ENCODE data around the gene NENF. TPM values are rescaled to one million over a fixed set of nuclear protein-coding genes. Genes with fewer than 3 reads are reported as not detected.

The NENF gene
- total RNA-seq, 4 donors from 2014 or later = 52.3 to 99.5 (median 89.8) TPM

DNA sequence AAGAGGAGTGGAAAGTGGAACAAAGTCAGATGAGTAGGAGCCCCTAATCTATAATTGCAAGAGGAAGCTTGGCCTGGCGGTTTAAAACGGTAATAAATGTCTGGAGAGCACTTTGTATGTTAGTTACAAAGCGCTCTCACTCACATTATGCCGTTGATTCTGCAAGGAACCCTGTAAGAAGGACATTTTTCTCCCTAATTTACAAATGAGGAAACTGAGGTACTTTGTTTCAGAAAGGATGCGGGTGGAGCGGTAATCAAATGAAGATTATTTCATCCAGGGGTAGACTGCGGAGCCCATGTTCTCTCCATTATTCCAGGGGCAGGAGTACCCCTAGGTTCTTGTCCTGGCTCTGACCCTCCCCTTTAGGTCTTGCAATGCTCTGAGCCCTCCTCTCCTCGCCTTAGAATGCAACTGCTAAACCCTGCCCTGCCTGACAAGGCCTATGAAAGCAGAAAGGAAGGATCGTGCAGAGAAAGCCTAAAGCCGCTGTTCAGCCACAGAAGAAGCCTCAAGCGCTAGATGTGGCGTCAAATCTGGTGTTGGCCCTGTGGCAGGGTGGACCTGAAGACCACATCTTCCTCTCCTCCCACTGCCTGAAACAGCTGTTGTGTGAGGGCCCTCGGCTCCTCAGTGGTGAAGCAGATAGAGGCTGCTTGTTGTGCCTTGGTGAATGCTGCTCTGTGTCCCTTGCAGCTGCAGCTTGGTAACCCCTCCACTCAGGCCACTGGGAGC is 17.4 kb upstream of the NENF start:
- TF ChIP-seq, protein P1, sequence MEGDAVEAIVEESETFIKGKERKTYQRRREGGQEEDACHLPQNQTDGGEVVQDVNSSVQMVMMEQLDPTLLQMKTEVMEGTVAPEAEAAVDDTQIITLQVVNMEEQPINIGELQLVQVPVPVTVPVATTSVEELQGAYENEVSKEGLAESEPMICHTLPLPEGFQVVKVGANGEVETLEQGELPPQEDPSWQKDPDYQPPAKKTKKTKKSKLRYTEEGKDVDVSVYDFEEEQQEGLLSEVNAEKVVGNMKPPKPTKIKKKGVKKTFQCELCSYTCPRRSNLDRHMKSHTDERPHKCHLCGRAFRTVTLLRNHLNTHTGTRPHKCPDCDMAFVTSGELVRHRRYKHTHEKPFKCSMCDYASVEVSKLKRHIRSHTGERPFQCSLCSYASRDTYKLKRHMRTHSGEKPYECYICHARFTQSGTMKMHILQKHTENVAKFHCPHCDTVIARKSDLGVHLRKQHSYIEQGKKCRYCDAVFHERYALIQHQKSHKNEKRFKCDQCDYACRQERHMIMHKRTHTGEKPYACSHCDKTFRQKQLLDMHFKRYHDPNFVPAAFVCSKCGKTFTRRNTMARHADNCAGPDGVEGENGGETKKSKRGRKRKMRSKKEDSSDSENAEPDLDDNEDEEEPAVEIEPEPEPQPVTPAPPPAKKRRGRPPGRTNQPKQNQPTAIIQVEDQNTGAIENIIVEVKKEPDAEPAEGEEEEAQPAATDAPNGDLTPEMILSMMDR (IDR thresholded peaks at IDR 0.05; ENCODE audit: low read depth) = no peak

DNA sequence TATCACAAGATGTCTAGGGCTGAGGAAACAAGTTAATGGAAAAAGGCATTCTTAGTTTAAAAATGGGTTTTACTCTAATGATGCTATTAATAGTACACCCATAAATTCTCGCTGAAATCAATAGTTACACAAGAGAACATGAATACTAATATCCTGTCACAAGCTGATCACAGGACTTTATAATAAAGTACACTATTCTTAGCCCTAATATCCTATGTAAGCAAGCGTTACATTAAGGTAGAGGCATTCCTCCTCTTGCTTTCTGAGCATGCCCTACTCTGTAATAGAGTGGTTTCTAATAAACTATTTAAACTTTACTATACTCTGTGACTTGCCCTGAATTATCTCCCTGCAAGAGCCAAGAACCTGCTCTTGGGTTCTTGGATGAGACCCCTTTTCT is 11.6 kb upstream of the NENF start:
- TF ChIP-seq, protein P1 (IDR thresholded peaks at IDR 0.05; ENCODE audit: low read depth) = no peak

DNA sequence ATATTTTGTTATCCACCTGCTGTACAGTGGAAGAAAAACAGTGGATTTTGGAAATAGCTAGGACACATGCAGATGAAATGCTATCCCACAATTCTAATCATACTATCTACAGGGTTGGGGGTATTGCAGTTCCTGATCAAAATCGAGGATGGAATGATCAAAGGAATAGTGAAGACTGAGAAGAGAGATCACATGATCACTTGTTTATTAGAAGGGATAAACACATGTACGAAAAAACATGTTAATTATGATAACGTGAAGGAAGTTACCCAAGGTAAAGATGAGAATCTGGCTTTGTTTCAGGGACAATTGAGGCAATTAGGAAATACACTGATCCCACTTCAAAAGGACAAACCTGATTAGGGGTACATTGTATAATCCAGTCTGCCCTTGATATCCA is 8.8 kb upstream of the NENF start:
- TF ChIP-seq, protein P1 (IDR thresholded peaks at IDR 0.05; ENCODE audit: low read depth) = no peak

DNA sequence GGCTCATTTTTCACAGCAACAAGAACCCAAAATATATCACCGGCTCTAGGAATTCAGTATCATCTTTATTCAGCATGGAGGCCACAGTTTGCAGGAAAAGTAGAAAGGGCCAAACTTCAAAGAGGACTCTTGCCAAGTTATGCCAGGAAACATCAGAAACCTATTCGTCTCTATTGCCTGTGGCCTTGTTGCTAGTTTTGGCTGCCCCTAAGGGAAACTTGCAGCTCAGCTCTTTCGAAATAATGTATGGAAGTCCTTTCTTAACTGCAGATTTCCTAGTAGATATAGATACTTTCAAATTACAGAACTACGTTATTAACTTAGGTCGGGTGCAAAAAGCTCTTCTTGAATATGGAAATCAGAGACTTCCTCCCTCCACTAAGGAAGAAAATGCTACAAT is 4.2 kb upstream of the NENF start:
- TF ChIP-seq, protein P1 (IDR thresholded peaks at IDR 0.05; ENCODE audit: low read depth) = no peak

DNA sequence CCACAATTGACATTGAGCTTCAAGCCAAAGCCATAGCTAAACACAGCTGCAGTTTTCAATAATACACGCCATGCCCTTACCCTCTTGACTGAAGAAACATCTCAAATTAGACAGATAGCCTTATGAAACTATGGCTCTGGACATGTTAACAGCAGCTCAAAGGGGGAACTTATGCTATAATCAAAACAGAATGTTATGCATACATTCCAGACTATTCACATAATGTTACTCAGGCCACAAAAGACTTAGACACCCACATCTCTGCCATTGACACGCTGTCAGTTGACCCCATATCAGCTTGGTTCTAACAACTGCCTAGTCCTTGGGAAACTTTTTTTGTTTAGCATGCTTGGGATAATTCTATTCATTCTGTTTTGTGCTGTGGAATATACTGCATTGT is 2.3 kb upstream of the NENF start:
- TF ChIP-seq, protein P1 (IDR thresholded peaks at IDR 0.05; ENCODE audit: low read depth) = no peak

DNA sequence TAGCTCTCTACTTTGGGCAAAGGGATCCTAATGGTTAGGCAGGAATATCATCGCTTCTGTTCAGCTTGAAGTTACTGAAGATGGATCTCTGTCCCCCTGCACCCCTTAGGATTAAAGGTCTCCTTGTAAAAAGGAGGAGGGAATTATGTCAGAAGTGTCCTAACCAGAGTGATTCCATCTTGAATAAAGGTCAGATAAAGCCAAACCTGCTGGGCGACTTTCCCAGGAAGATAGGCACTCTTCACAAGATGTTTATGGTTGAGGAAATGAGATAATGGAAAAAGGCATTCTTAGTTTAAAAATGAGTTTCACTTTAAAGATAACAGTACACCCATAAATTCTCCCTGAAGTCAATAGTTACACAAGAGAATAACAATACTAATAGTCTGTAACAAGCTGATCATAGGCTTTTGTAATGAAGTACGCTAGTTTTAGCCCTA is 1.7 kb upstream of the NENF start:
- TF ChIP-seq, protein P1 (IDR thresholded peaks at IDR 0.05; ENCODE audit: low read depth) = no peak

DNA sequence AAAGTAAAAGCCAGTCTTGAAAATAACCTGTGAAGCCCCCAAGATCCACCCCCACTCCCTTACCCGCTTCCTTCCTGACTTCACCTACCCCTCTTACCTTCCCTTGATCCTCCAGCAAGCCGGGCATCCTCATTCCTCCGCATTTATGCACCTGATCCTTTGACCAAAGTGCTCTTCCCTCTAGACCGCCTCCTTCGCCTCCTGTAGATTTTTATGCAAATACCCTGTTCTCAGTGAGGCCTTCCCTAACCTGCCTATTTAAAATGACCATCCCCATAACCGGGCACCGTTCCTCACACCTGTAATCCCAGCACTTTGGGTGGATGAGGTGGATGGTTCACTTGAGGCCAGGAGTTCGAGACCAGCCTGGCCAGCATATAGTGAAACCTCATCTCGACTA is 1.1 kb upstream of the NENF start:
- TF ChIP-seq, protein P1 (IDR thresholded peaks at IDR 0.05; ENCODE audit: low read depth) = no peak
